Activated CD8-positive, alpha-beta memory T cell treated with anti-CD3 and anti-CD28 coated beads for 1 hour (primary cell): ENCODE data around the gene CTNS.
"Not testable (repeated sequence)": the region's sequence is repeated elsewhere in the genome, so short reads cannot be mapped to it uniquely, and the experiment has no call there.

Source experiments
- DNase-seq, 2 donors: peaks; one replicate each; pipeline ENCODE4 v3.0.0-alpha.2; 2020; ENCODE audit warnings: low read depth in 1 of 2; ENCODE audit errors: extremely low read depth in 1 of 2

The CTNS gene

DNA sequence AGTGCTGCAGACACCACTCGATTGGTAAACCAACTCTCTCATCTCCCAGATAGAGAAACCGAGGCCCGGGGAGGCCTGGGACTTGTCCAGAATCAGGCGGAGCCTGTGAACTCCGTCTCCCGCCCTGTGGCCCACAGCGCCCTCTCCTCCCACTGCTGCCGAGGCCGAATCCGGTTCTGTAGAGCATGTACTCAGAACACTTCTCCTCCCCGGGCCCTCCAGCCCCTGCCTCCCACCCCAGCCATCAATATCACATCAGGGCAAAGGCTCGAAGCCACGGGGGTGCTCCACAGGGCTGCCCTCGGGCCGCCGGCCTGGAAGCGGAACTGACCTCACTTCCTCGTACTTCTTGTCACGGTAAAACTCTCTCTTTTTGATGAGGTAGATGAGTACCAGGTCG lies 45.0 kb downstream of the CTNS start:
- no peak for DNase-seq

GRCh38 chr17:3682033-3682432 lies 45.5 kb downstream of the CTNS start:
- no peak for DNase-seq

DNA sequence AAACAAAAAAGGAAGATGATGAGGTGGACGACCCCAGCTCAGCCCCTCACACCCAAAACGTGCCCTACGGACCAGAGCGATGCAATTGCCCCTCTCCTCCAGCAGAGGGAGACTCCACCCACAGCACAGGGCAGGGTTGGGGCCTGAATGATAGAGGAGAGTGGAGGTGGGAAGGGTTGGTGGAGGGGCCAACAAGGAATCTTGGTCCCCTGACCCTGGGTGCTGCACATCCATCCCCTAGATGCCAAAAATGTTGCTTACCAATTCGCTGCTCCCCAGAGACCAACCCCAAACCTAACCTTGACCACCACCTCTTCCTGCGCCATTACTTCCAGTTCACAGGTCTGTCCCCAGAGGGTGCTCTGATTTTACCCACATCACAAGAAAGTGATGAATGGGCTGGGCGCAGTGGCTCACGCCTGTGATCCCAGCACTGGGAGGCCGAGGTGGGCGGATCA lies 46.5 kb downstream of the CTNS start:
- peak in 1 of 2 donors; percentile 32 for DNase-seq

- no peak for DNase-seq
Observed at GRCh38 chr17:3685174-3685573, 48.6 kb downstream of the CTNS start.

DNA sequence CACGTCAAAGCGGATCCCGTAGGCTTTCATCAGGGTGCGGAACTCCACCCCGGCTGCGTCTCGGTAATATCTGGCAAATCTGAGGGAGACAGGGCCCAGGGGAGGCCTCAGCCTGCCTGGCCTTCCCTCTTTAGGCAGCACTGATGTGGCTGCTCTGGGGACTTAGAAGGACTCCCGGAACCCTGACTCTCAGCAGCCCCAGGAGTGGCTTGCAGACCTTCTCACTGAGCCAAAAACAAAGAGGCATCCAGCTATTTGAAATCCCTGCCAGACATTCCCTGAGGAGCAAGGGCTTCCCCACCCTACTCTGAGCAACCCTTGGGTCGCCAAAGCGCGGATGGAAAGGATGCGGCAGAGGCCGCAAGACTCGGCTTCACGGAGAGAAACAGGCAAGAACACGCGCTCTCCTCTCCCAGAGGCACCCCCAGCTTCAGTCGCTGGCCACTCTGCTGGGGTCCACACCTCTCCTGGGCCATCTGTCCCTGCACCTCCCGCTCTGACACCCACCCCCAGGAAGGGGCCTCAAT lies 51.5 kb downstream of the CTNS start:
- no peak for DNase-seq

DNA sequence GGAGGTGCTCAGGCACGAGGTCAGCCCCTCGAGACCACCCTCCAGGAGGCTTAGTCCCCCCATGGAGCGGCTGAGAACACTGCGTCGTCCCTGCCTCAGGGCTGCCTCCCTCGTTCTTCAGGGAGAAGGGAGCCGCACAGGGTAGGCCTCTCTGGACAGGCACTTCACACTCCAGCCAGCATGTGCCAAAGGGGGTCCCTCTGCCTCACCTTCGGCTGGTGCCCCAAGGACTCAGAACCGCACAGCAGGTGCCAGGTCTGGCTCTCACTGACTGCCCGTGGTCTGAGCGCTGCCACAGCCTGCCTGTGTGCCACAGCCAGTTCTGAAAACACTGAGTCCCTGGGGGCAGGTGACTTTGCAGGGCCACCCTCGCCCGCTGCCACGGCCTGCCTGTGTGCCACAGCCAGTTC lies 52.3 kb downstream of the CTNS start:
- DNase-seq, result no peak

GRCh38 chr17:3689262-3690093 lies 52.9 kb downstream of the CTNS start:
- DNase-seq, result no peak

GRCh38 chr17:3690094-3690715 lies 53.6 kb downstream of the CTNS start:
- no peak for DNase-seq

GRCh38 chr17:3691617-3692067 lies 55.1 kb downstream of the CTNS start:
- DNase-seq, result no peak

- no peak for DNase-seq
Observed at GRCh38 chr17:3692346-3692745, 55.8 kb downstream of the CTNS start.

DNA sequence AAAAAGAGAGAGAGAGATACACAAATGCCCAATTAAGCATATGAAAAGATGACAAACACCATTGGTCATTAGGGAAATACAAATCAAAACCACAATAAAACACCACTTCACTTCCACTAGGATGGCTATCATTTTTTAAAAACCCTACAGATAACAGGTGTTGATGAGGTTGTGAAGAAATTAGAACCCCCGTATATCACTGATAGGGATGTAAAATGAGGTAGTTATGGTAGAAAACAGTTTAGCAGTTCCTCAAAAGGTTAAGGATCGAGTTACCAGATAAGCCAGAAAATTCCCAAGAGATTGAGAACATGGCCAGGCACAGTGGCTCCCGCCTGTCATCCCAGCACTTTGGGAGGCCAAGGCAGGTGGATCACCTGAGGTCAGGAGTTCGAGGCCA lies 56.6 kb downstream of the CTNS start:
- DNase-seq, result no peak

DNA sequence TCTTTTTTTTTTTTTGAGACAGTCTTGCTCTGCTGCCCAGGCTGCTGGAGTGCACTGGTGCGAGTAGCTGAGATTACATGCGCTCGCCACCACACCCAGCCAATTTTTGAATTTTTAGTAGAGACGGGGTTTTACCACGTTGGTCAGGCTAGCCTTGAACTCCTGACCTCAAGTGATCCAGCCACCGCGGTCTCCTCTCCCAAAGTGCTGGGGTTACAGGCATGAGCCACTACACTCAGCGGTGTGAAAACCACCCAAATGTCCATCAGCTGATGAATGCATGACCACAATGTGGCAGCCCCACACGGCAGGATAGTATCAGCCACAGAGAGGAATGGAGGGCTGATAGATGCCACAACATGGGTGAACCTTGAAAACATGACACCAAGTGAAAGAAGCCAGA lies 57.3 kb downstream of the CTNS start:
- no peak for DNase-seq

GRCh38 chr17:3695129-3695722 lies 58.7 kb downstream of the CTNS start:
- DNase-seq, result no peak

DNA sequence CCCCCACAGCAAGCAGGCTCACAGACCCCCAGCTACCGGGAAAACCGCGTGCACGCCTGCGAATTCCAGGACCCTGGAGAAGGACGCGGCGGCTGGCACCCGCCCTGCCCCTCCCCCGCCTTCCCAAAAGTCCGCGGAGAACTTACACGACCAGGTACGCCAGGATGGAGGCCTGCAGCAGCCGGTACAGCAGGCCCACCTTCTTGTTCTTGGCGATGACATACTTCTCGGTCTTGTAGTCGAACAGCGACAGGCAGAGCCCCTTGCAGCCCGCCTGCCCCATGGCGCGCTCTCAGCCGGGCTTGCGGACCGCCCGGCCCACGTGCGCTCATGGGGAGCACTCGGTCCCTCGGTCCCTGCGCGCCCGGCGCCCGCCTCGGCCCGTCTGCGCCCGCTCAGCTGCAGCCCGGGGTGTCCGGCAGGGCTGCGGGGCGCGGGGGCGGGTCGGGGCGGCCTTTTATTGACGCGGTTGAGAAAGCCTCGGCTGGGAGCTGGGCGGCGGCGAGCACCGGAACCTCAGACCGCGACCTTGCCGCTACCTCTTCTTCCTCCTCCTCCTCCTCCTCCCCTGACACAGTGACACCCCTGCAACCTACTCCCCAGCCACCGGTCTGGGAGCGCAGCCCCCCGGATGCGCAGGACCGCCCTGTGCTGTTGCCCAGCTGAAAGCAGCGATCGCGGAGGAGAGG lies 59.3 kb downstream of the CTNS start, which contains the start of gene P2RX5:
Gene P2RX5 (minus strand): TSS at position 433 of the 689 bp plus-strand sequence. CDS start 150 bp downstream, at position 283.
- no peak for DNase-seq

DNA sequence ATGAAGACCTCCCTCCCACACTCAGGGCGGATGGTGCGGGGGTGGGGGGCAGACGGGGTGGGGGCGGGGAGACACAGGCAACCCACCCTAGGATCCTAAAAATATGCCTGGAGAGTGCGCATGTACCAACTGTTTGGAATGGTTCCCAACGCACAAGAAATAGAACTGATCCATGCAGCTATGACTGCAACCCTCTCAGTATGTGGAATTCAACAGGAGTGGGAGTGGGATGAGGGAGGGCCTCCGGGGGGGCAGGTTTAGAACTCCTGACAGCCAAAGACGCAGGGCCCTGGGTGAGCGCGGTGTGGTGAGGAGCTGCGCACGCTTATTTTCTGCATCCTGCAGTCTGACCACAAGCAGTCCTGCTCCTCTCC lies 60.5 kb downstream of the CTNS start:
- DNase-seq, result no peak

- no peak for DNase-seq
Observed at GRCh38 chr17:3698139-3698538, 61.6 kb downstream of the CTNS start.

DNA sequence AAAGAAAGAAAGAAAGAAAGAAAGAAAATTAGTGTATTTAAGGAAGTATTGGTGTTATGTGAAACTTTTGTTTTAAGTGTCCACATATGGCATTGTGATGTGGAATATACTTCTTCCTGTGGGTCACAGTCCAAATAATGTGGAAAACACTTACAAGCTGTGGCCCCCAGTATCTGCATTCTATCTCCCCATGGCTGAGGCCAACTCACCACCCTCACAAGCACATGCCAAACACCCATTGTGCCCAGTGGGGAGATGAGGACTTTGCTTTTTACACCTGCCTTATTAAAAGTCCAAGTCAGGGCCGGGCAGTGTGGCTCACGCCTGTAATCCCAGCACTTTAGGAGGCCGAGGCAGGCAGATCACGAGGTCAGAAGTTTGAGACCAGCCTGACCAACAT lies 63.4 kb downstream of the CTNS start:
- no peak for DNase-seq

GRCh38 chr17:3702041-3702539 lies 65.5 kb downstream of the CTNS start:
- not testable (repeated sequence) for DNase-seq

DNA sequence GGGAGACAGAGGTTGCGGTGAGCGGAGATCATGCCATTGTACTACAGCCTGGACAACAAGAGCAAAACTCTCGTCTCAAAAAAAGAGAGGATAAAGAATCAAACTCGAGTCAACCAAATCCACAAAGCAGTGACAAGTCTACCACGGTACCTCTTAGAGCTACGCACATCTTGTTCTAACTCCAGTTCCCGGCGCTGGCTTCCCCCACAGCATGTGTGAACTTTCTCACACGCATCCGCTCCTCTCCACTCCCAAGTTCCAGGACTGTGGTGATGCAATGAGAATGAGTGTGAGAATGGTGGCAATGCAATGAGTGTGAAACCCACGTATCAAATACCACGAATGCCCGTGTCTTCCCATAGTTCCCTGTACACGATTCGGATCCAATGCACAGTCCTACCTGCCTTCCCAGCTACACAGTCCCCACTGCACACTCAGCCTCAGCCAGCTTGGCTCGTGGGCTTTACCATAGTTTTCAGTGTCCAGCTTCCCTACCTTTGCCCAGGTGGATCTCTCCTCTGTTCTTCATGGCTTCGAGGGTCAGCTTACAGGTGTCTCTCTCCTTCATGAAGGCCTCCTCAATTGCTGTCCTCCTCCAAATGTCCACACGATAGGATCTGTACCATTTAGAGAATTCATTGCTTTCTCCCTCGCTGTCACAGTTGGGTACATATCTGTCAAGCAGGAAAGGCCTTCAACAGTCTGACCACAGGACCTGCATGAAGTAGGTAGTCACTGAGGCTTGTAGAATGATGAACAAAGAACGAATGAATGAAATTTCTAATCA lies 68.6 kb downstream of the CTNS start:
- DNase-seq, result no peak

DNA sequence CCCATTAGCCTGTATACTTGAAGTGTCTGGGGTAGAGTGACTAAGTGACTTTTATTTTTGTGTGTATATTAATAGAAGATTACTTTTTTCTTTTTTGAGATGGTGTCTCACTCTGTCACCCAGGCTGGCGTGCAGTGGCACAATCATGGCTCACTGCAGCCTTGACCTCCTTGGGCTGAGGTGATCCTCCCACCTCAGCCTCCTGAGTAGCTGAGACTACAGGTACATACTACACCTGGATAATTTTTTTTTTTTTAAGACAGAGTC lies 69.1 kb downstream of the CTNS start:
- DNase-seq, result not testable (repeated sequence)
